GM18870 (cell line): ENCODE results near the gene SGK1.

Experiments used
- ATAC-seq: cut with Tn5 transposase; IDR thresholded peaks from one replicate; pipeline ENCODE4 v1.9.1; 2021; ENCODE audit warnings: moderate library complexity; ENCODE audit not compliant: unreplicated experiment

Gene SGK1

GRCh38 chr6:134173936-134174671 lies 143.8 kb downstream of the SGK1 start:
- no peak for ATAC-seq

GRCh38 chr6:134173366-134173725 lies 144.6 kb downstream of the SGK1 start:
- no peak for ATAC-seq

GRCh38 chr6:134172706-134173365 lies 145.1 kb downstream of the SGK1 start:
- ATAC-seq: no peak

- no peak for ATAC-seq
Observed at GRCh38 chr6:134172020-134172705, 145.7 kb downstream of the SGK1 start.

GRCh38 chr6:134171517-134171916 lies 146.4 kb downstream of the SGK1 start:
- no peak for ATAC-seq

- no peak for ATAC-seq
Observed at GRCh38 chr6:134170844-134171243, 147.1 kb downstream of the SGK1 start.

GRCh38 chr6:134169871-134170486 lies 147.9 kb downstream of the SGK1 start:
- no peak for ATAC-seq

GRCh38 chr6:134168590-134169208 lies 149.2 kb downstream of the SGK1 start:
- no peak for ATAC-seq

- ATAC-seq: no peak
Observed at GRCh38 chr6:134166511-134167261, 151.2 kb downstream of the SGK1 start.

GRCh38 chr6:134165561-134166201 lies 152.2 kb downstream of the SGK1 start:
- ATAC-seq: no peak

- no peak for ATAC-seq
Observed at GRCh38 chr6:134164300-134164699, 153.6 kb downstream of the SGK1 start.

- ATAC-seq: no peak
Observed at GRCh38 chr6:134162932-134163331, 155.0 kb downstream of the SGK1 start.

- no peak for ATAC-seq
Observed at GRCh38 chr6:134161041-134161440, 156.9 kb downstream of the SGK1 start.

GRCh38 chr6:134152767-134153485 lies 165.0 kb downstream of the SGK1 start:
- no peak for ATAC-seq

GRCh38 chr6:134148566-134148965 lies 169.3 kb downstream of the SGK1 start:
- ATAC-seq: no peak

GRCh38 chr6:134147034-134147533 lies 170.8 kb downstream of the SGK1 start:
- ATAC-seq: no peak

- ATAC-seq: no peak
Observed at GRCh38 chr6:134146268-134147033, 171.5 kb downstream of the SGK1 start.

GRCh38 chr6:134145786-134146185 lies 172.1 kb downstream of the SGK1 start:
- no peak for ATAC-seq
